NT2/D1 (cell line): Measurements from ENCODE around the gene MRPS14.

ENCODE experiments used
- SUZ12 ChIP-seq: IDR thresholded peaks from 2 replicates; pipeline ENCODE4 v1.6.1; 2011; ENCODE audit not compliant: insufficient read length, insufficient read depth; ENCODE audit errors: extremely low read depth
- YY1 ChIP-seq: IDR thresholded peaks from 2 replicates; pipeline ENCODE4 v1.6.1; 2011; ENCODE audit not compliant: insufficient read length, insufficient read depth
- ZNF274 ChIP-seq: IDR thresholded peaks from 2 replicates; pipeline ENCODE4 v1.6.1; 2011; ENCODE audit warnings: mild to moderate bottlenecking, low read depth, low read length

GRCh38 chr1:174965362-174966007 lies 57.7 kb downstream of the MRPS14 start:
- TF ChIP-seq YY1 (no peak), SUZ12 (no peak), ZNF274 (no peak)
